Keratinocyte (primary cell): Measurements from ENCODE around the gene CFAP299.

Experiments used
- EZH2 ChIP-seq: IDR thresholded peaks from one replicate; pipeline ENCODE4 v1.6.1; 2012; ENCODE audit warnings: inconsistent platforms, mild to moderate bottlenecking, low read length, moderate library complexity
- TF ChIP-seq, protein P1 (sequence below), 3 experiments: IDR thresholded peaks in 1 of 3; conservative IDR thresholded peaks in 1 of 3; optimal IDR thresholded peaks in 1 of 3; 2 replicates in 2 of 3; 3 replicates in 1 of 3; pipeline versions ENCODE3 to v1.5.1; 2011; ENCODE audit warnings: low read length in 3 of 3, mild to moderate bottlenecking in 3 of 3, moderate library complexity in 2 of 3, control low read depth in 1 of 3, inconsistent platforms in 1 of 3; ENCODE audit not compliant: insufficient read depth in 2 of 3; ENCODE audit errors: extremely low read depth in 1 of 3

DNA sequence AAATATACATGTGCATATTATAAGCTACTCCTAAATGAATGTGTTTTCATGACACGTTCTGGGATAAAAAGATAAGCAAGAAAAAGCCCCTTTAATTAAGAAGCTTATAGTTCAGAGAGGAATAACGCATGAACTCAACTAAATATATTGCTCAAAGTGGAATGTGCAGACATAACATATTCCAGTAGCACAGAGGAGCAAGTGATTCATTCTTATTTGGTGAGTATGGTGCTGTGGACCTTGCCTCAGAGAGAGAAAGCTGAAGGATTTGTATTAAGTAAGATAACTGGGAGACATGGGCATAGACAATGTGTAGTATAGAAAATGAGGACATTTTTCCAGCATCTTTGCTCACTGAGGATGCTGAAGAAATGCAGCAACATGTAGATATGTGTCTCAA lies 76.8 kb downstream of the CFAP299 start:
- TF ChIP-seq, protein P1, sequence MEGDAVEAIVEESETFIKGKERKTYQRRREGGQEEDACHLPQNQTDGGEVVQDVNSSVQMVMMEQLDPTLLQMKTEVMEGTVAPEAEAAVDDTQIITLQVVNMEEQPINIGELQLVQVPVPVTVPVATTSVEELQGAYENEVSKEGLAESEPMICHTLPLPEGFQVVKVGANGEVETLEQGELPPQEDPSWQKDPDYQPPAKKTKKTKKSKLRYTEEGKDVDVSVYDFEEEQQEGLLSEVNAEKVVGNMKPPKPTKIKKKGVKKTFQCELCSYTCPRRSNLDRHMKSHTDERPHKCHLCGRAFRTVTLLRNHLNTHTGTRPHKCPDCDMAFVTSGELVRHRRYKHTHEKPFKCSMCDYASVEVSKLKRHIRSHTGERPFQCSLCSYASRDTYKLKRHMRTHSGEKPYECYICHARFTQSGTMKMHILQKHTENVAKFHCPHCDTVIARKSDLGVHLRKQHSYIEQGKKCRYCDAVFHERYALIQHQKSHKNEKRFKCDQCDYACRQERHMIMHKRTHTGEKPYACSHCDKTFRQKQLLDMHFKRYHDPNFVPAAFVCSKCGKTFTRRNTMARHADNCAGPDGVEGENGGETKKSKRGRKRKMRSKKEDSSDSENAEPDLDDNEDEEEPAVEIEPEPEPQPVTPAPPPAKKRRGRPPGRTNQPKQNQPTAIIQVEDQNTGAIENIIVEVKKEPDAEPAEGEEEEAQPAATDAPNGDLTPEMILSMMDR (optimal IDR thresholded peaks at IDR 0.05 in 1 of 3, IDR thresholded peaks at IDR 0.05 in 1 of 3, conservative IDR thresholded peaks at IDR 0.05 in 1 of 3; ENCODE audit: extremely low read depth in 1 of 3, insufficient read depth in 2 of 3, low read length in 3 of 3): no peak
- TF ChIP-seq EZH2: no peak
